Glutamatergic neuron (in vitro differentiated cells): ENCODE measurements around the gene LTBP3. TPM values are rescaled to one million over a fixed set of nuclear protein-coding genes. Genes with fewer than 3 reads are reported as not detected.

Experiments used
- DNase-seq: peaks from one replicate; pipeline ENCODE4 v3.0.0; 2022
- H3K27ac Mint-ChIP-seq: one replicate; pipeline ENCODE4 v1.8.0; 2020; ENCODE audit warnings: mild to moderate bottlenecking, mixed read lengths, inconsistent platforms; ENCODE audit not compliant: unreplicated experiment
- H3K27me3 Mint-ChIP-seq: one replicate; pipeline ENCODE4 v1.8.0; 2020; ENCODE audit warnings: mild to moderate bottlenecking, moderate library complexity, mixed read lengths, inconsistent platforms; ENCODE audit not compliant: unreplicated experiment
- H3K36me3 Mint-ChIP-seq: one replicate; pipeline ENCODE4 v1.8.0; 2020; ENCODE audit warnings: mild to moderate bottlenecking, mixed read lengths, inconsistent platforms; ENCODE audit not compliant: unreplicated experiment
- H3K4me1 Mint-ChIP-seq: one replicate; pipeline ENCODE4 v1.8.0; 2020; ENCODE audit warnings: mild to moderate bottlenecking, low read depth, mixed read lengths, inconsistent platforms; ENCODE audit not compliant: unreplicated experiment
- H3K4me3 Mint-ChIP-seq: one replicate; pipeline ENCODE4 v1.8.0; 2020; ENCODE audit warnings: mild to moderate bottlenecking, mixed read lengths, inconsistent platforms; ENCODE audit not compliant: unreplicated experiment
- H3K9me3 Mint-ChIP-seq: one replicate; pipeline ENCODE4 v1.8.0; 2020; ENCODE audit warnings: mild to moderate bottlenecking, moderate library complexity, mixed read lengths, inconsistent platforms; ENCODE audit not compliant: unreplicated experiment
- total RNA-seq: library from RNA; stranded (reverse); fragmentation: NEBNext Ultra II Directional; extraction: Animal tissue kit (Norgen Biotek cat#: 25700); gene quantifications from one replicate; pipeline ENCODE4 v1.2.1, GENCODE V29; 2021; ENCODE audit not compliant: unreplicated experiment
- TF ChIP-seq, protein P1 (sequence below): fragments of 200-600 bp; sonication (generic); IDR thresholded peaks from one replicate; pipeline ENCODE4 v1.5.0; 2021; ENCODE audit not compliant: partially characterized antibody, unreplicated experiment

Gene LTBP3
- total RNA-seq, 1 donor from 2014 or later, result 2.5 TPM

DNA sequence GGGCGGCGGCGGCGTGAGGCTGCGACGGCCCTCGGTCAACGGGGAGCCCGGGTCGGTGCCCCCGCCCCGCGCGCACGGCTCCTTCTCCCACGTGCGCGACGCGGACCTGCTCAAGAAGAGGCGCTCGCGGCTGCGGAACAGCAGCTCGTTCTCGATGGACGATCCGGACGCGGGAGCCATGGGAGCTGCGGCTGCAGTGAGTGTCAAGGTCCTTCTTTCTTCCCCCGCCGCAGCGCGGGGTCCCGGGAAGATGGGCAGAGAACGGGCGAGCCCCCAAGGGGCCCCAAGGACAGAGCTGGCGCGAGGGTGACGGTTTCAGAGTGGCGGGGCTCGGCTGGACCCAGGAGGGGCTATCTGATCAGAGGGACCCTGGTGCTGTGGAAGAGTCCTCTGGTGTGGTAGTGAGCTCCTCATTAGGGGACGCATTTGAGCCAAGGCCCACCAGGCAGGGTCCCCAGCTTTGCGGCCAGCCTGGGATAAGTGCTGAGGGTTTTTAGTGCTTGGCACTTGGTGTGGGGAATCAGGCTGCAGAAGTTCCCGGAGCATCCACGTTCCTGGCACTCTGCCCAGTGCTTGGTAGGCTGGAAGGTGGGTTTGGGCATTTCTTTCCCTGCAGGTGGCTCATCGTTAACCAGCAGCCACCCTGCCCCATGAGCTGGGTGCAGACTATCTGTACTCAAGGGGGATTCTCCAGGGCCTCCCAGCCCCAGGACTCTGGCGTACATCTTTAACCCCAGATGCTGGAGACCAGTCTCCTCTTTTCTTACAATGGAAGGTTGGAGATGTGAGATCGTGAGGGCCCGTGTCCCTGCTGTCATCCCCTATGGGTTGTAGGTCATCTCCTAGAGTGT, 27.5 kb upstream of the LTBP3 start:
- TF ChIP-seq, protein P1, sequence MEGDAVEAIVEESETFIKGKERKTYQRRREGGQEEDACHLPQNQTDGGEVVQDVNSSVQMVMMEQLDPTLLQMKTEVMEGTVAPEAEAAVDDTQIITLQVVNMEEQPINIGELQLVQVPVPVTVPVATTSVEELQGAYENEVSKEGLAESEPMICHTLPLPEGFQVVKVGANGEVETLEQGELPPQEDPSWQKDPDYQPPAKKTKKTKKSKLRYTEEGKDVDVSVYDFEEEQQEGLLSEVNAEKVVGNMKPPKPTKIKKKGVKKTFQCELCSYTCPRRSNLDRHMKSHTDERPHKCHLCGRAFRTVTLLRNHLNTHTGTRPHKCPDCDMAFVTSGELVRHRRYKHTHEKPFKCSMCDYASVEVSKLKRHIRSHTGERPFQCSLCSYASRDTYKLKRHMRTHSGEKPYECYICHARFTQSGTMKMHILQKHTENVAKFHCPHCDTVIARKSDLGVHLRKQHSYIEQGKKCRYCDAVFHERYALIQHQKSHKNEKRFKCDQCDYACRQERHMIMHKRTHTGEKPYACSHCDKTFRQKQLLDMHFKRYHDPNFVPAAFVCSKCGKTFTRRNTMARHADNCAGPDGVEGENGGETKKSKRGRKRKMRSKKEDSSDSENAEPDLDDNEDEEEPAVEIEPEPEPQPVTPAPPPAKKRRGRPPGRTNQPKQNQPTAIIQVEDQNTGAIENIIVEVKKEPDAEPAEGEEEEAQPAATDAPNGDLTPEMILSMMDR, result no peak
- H3K27me3 Mint-ChIP-seq, result peaks cover 23% of the 10 kb centered on the region
- no peak for DNase-seq
- H3K4me1 Mint-ChIP-seq, result peaks cover 12% of the 10 kb centered on the region
- H3K27ac Mint-ChIP-seq, result peak overlapping the region; percentile 28
- H3K4me3 Mint-ChIP-seq, result no peak overlapping the region
- H3K36me3 Mint-ChIP-seq, result no peaks in the 10 kb centered on the region
- peaks cover 10% of the 10 kb centered on the region for H3K9me3 Mint-ChIP-seq

DNA sequence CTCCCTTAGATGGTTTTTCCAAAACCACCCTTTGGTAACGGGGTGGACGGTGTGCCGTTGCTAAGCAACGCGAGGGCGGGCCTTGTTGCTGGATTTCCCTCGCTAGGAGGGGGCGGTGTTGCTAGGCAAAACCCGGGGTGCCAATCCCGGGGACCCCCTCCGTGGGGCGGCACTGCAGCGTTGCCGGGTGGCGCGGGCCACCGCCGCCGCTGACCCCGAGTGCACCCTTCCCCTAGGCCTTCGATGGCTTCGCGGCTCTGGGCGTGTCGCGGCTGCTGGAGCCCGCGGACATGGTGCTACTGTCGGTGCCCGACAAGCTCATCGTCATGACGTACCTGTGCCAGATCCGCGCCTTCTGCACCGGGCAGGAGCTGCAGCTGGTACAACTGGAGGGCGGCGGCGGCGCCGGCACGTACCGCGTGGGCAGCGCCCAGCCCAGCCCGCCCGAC, 26.6 kb upstream of the LTBP3 start:
- Mint-ChIP-seq H3K27ac (no peak overlapping the region), H3K9me3 (peaks cover 9% of the 10 kb centered on the region), H3K36me3 (no peaks in the 10 kb centered on the region), H3K4me3 (no peak overlapping the region), H3K4me1 (peaks cover 10% of the 10 kb centered on the region), H3K27me3 (peaks cover 22% of the 10 kb centered on the region)
- TF ChIP-seq, protein P1, result no peak
- no peak for DNase-seq

DNA sequence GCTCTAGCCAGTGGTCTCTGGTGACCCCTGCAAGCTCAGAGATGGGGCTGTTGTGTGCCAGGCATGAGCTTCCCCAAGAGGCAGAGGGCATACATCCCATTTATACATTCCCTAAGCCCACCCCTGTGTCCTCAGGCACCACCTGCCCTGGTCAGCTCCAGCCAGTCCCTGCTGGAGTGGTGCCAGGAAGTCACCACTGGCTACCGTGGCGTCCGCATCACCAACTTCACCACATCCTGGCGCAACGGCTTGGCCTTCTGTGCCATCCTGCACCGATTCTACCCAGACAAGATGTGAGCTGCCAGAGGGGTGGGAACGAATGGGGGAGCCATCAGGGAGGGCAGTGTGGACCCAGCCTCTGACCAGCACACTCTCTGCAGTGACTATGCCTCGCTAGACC, 25.9 kb upstream of the LTBP3 start:
- Mint-ChIP-seq H3K4me1 (peaks cover 10% of the 10 kb centered on the region), H3K4me3 (no peak overlapping the region), H3K27me3 (peaks cover 20% of the 10 kb centered on the region)

DNA sequence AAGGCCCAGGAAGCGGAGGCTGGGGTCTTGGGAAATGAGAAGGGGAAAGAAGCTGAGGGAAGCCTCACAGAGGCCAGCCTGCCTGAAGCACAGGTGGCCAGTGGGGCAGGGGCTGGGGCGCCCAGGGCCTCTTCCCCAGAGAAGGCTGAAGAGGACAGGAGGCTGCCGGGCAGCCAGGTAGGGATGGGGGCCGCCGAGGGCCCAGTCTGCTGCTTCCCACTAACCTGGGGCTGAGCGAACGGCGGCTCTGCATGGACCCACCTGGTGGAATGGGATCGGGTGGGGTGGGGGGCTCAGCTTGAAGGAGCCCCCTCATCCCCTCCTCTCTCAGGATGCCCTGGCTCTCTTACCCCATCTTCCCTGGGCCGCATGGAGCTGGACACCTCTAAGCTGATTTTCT, 25.4 kb upstream of the LTBP3 start:
- H3K4me3 Mint-ChIP-seq, result no peak overlapping the region
- DNase-seq, result no peak
- H3K36me3 Mint-ChIP-seq, result no peaks in the 10 kb centered on the region
- H3K4me1 Mint-ChIP-seq, result peaks cover 10% of the 10 kb centered on the region
- peaks cover 20% of the 10 kb centered on the region for H3K27me3 Mint-ChIP-seq
- TF ChIP-seq, protein P1, result no peak
- no peak overlapping the region for H3K27ac Mint-ChIP-seq
- peaks cover 12% of the 10 kb centered on the region for H3K9me3 Mint-ChIP-seq

More for the DNA sequence above, 25.9 kb upstream of the LTBP3 start:
- no peak overlapping the region for H3K27ac Mint-ChIP-seq
- no peak for DNase-seq
- TF ChIP-seq, protein P1, result no peak
- no peaks in the 10 kb centered on the region for H3K36me3 Mint-ChIP-seq
- peaks cover 10% of the 10 kb centered on the region for H3K9me3 Mint-ChIP-seq

DNA sequence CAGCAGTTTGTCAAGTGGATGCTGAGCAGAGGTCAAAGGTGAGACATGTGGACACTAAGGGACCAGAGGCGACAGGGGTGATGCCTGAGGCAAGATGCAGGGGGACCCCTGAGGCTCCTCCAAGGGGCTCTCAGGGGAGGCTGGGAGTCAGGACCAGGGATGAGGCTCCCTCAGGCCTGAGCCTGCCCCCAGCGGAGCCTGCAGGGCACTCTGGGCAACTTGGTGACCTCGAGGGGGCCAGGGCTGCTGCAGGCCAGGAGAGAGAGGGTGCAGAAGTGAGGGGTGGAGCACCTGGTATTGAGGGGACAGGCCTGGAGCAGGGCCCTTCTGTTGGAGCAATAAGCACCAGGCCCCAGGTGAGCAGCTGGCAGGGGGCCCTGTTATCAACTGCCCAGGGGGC, 23.8 kb upstream of the LTBP3 start:
- Mint-ChIP-seq H3K4me3 (peak overlapping the region; percentile 50), H3K4me1 (peaks cover 16% of the 10 kb centered on the region), H3K9me3 (peaks cover 19% of the 10 kb centered on the region), H3K27me3 (peaks cover 28% of the 10 kb centered on the region), H3K36me3 (no peaks in the 10 kb centered on the region), H3K27ac (no peak overlapping the region)
- DNase-seq, result no peak
- TF ChIP-seq, protein P1, result no peak
